ENCODE data around the gene ARRB1.

DNA sequence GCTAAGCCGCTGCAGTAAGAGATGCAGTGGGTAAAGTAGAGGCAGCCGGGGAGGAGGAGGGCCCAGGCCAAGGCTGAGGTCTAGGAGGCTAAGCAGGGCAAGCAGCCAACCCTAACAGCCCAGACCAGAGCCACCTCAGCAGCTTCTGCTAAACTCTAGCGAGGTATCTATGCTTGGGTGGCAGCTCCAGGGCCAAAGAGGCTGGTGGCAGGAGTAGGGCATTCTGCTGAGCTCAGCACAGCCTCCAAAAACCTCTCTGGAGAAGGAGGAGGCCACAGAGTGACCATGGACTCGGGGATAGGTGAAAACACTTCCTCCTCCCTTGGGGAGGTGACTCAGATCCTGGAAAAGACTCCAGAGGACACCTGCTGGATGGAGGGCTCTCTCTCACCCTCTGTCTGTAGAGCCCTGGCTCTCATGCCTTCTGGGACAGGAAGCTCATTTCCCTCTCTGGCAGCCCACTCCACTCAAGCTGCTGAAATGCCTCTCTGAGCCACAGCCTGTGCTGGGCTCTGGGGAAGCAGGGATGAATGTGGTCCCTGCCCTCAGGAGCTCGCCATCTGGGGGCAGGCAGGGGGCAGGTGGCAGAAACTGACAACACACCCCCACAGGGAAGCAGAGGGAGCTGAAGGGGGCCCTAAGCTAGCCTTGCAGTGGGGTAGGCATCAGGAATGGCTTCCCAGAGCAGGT is 127.4 kb downstream of the ARRB1 start:
- TF ChIP-seq, protein P1, sequence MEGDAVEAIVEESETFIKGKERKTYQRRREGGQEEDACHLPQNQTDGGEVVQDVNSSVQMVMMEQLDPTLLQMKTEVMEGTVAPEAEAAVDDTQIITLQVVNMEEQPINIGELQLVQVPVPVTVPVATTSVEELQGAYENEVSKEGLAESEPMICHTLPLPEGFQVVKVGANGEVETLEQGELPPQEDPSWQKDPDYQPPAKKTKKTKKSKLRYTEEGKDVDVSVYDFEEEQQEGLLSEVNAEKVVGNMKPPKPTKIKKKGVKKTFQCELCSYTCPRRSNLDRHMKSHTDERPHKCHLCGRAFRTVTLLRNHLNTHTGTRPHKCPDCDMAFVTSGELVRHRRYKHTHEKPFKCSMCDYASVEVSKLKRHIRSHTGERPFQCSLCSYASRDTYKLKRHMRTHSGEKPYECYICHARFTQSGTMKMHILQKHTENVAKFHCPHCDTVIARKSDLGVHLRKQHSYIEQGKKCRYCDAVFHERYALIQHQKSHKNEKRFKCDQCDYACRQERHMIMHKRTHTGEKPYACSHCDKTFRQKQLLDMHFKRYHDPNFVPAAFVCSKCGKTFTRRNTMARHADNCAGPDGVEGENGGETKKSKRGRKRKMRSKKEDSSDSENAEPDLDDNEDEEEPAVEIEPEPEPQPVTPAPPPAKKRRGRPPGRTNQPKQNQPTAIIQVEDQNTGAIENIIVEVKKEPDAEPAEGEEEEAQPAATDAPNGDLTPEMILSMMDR (IDR thresholded peaks at IDR 0.05): no peak
- no peak for TF ChIP-seq POLR2A (IDR thresholded peaks at IDR 0.05)
